Endothelial cell of umbilical vein (primary cell): ENCODE results near the gene CHMP3. TPM values are rescaled to one million over a fixed set of nuclear protein-coding genes. Genes with fewer than 3 reads are reported as not detected.

Experiments
- BruUV-seq: library from RNA; stranded (reverse); fragments of 400-500 nt; replicated peaks from 2 replicates; lab custom pipeline; 2021; lab: Mats Ljungman, UMichigan
- CTCF ChIA-PET: fragments of 300-600, 350-600 bp; sonication (Branson Sonifier 250); formaldehyde crosslinking; loops from one replicate; lab custom pipeline; 2021; ENCODE audit warnings: antibody characterized with exemption, inconsistent platforms; lab: Charles Lee
- POLR2A ChIA-PET: fragments of 300-600, 350-600 bp; sonication (Branson Sonifier 250); formaldehyde crosslinking; loops from one replicate; lab custom pipeline; 2021; ENCODE audit warnings: antibody characterized with exemption, inconsistent platforms; lab: Charles Lee
- DNase-seq: peaks from one replicate; pipeline ENCODE4 v3.0.0-alpha.2; 2011; ENCODE audit warnings: low read depth, low spot score
- FAIRE-seq: peaks from 2 replicates; lab custom pipeline; 2011; peaks lifted over from hg19 to GRCh38; lab: Jason Lieb, UNC
- H2AFZ ChIP-seq: 2 replicates; pipeline ENCODE4 v1.6.0; 2012; ENCODE audit warnings: low read depth, low read length, control low read depth, inconsistent platforms
- H3K27ac ChIP-seq: 2 replicates; pipeline ENCODE4 v1.5.1; 2011; ENCODE audit warnings: low read depth, mild to moderate bottlenecking, control low read depth, low read length, moderate library complexity; ENCODE audit not compliant: insufficient read depth
- H3K27me3 ChIP-seq, 2 experiments: 2 replicates each; pipeline versions ENCODE4 v1.6.0 to v1.6.1; 2011; ENCODE audit warnings: low read length in 2 of 2, mixed read lengths in 1 of 2; ENCODE audit not compliant: control insufficient read depth in 2 of 2, insufficient read depth in 2 of 2
- H3K36me3 ChIP-seq, 2 experiments: 2 replicates in 1 of 2; 3 replicates in 1 of 2; pipeline ENCODE4 v1.5.1; 2011; ENCODE audit warnings: low read length in 2 of 2, mild to moderate bottlenecking in 1 of 2, moderate library complexity in 1 of 2; ENCODE audit not compliant: control insufficient read depth in 2 of 2, insufficient read depth in 2 of 2; ENCODE audit errors: extremely low read depth in 1 of 2
- H3K4me1 ChIP-seq: 3 replicates; pipeline ENCODE4 v1.5.1; 2011; ENCODE audit warnings: mild to moderate bottlenecking, low read length; ENCODE audit not compliant: control insufficient read depth, insufficient read depth; ENCODE audit errors: extremely low read depth
- H3K4me2 ChIP-seq: 2 replicates; pipeline ENCODE4 v1.6.1; 2011; ENCODE audit warnings: low read length, control low read depth, mixed read lengths; ENCODE audit not compliant: insufficient read depth
- H3K4me3 ChIP-seq, 3 experiments: fragments of 200-600 bp in 1 of 3; sonication (generic), shearing (Covaris generic) in 1 of 3; replicated peaks in 1 of 3; 2 replicates each; pipeline ENCODE4 v1.5.1; 2011 to 2016; ENCODE audit warnings: control low read depth in 3 of 3, low read length in 3 of 3, mild to moderate bottlenecking in 2 of 3, inconsistent platforms in 1 of 3, low read depth in 1 of 3, moderate library complexity in 1 of 3; ENCODE audit not compliant: insufficient read depth in 1 of 3
- H3K79me2 ChIP-seq: 2 replicates; pipeline ENCODE4 v1.6.0; 2012; ENCODE audit warnings: low read length, inconsistent platforms; ENCODE audit not compliant: control insufficient read depth, insufficient read depth
- H3K9ac ChIP-seq: replicated peaks from 2 replicates; pipeline ENCODE3; 2011; ENCODE audit warnings: low read length, control low read depth; ENCODE audit not compliant: insufficient read depth; ENCODE audit errors: extremely low read depth
- H3K9me1 ChIP-seq: replicated peaks from 3 replicates; pipeline ENCODE4 v1.6.0; 2011; ENCODE audit warnings: mild to moderate bottlenecking, low read length; ENCODE audit not compliant: control insufficient read depth, insufficient read depth; ENCODE audit errors: extremely low read depth
- H3K9me3 ChIP-seq: replicated peaks from 2 replicates; pipeline ENCODE4 v1.5.1; 2012; ENCODE audit warnings: low read length, inconsistent platforms; ENCODE audit not compliant: control insufficient read depth, insufficient read depth
- H4K20me1 ChIP-seq: replicated peaks from 2 replicates; pipeline ENCODE3; 2011; ENCODE audit warnings: mild to moderate bottlenecking, low read length; ENCODE audit not compliant: control insufficient read depth, insufficient read depth; ENCODE audit errors: extremely low read depth
- EZH2 ChIP-seq: IDR thresholded peaks from 2 replicates; pipeline ENCODE4 v1.6.1; 2012; ENCODE audit warnings: borderline replicate concordance, low read depth, mild to moderate bottlenecking, moderate library complexity, low read length, inconsistent platforms; ENCODE audit not compliant: severe bottlenecking
- FOS ChIP-seq: IDR thresholded peaks from 2 replicates; pipeline ENCODE4 v1.6.1; 2011; ENCODE audit warnings: mild to moderate bottlenecking, low read length, moderate library complexity, borderline replicate concordance; ENCODE audit not compliant: insufficient read depth
- GATA2 ChIP-seq: IDR thresholded peaks from 2 replicates; pipeline ENCODE4 v1.7.0; 2011; ENCODE audit warnings: low read depth, mild to moderate bottlenecking, moderate library complexity, mixed read lengths, low read length; ENCODE audit not compliant: insufficient read length, insufficient read depth
- JUN ChIP-seq: IDR thresholded peaks from 2 replicates; pipeline ENCODE4 v1.6.1; 2011; ENCODE audit warnings: borderline replicate concordance, low read depth; ENCODE audit not compliant: insufficient read length, insufficient read depth
- MAX ChIP-seq: IDR thresholded peaks from 2 replicates; pipeline ENCODE4 v1.6.1; 2011; ENCODE audit not compliant: insufficient read depth, insufficient read length
- MYC ChIP-seq: IDR thresholded peaks from one replicate; pipeline ENCODE4 v1.6.1; 2011; ENCODE audit warnings: mild to moderate bottlenecking, low read depth, low read length
- POLR2A ChIP-seq: IDR thresholded peaks from 2 replicates; pipeline ENCODE4 v1.6.1; 2012; ENCODE audit warnings: low read depth, mild to moderate bottlenecking, control low read depth, low read length
- POLR2AphosphoS5 ChIP-seq: IDR thresholded peaks from 2 replicates; pipeline ENCODE4 v1.6.1; 2012; ENCODE audit warnings: low read depth, mild to moderate bottlenecking, control low read depth, low read length, moderate library complexity; ENCODE audit not compliant: insufficient read depth
- dilution Hi-C: fragments of 300-500 bp; cut with MboI; formaldehyde crosslinking; loops from one replicate; pipeline ENCODE4 v1.15.0; 2019; ENCODE audit warnings: low sequenced_read_pairs; ENCODE audit not compliant: extremely low pct_ligation_motif_present
- intact Hi-C: fragments of 100-400 bp; cut with micrococcal nuclease; formaldehyde crosslinking; loops from one replicate; pipeline ENCODE4 v1.10.0; 2022
- polyA plus RNA-seq, 4 experiments: library from polyadenylated mRNA; depleted of rRNA in 3 of 4; stranded (reverse) in 3 of 4; unstranded in 1 of 4; fragments of >200 nt; gene quantifications; 2 replicates each; pipeline versions ENCODE4 v1.2.1 to v1.2.3, GENCODE V29; 2011 to 2012; ENCODE audit warnings: missing spikeins in 1 of 4
- total RNA-seq: library from RNA; stranded (reverse); gene quantifications from 2 replicates; pipeline ENCODE4 v1.2.3, GENCODE V29; 2021
- TF ChIP-seq, protein P1 (sequence below), 2 donors: IDR thresholded peaks; 1 replicate in 1 of 2; 2 replicates in 1 of 2; pipeline ENCODE4 v1.5.1; 2011; ENCODE audit warnings: low read length in 2 of 2, mild to moderate bottlenecking in 2 of 2, moderate library complexity in 2 of 2, control low read depth in 1 of 2, inconsistent platforms in 1 of 2, low read depth in 1 of 2; ENCODE audit not compliant: insufficient read depth in 1 of 2; ENCODE audit errors: extremely low read depth in 1 of 2

Gene CHMP3
- total and polyA plus RNA-seq, 2 donors (not counting 3 experiments of a cell fraction or from before 2014, with no cell fraction given), result 48.1 to 92.2 TPM

DNA sequence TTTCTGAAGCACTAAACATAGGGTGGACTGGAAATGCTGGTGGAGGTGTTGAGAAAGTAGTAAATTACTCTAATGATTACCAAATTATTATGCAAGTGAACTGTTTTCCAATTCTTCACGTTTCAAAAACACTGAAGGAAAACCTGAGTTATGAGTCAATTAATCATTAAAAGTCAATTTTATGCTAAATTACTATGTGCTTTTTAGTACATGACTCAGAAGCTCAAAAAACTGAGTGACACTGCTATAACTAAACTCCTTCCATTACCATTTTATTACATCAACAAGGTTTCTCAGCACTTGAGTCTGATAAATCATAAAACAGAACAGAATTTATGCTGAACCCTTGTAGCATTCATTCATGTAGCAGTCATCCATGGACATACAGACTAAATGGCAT, 20.4 kb downstream of the CHMP3 start:
- FAIRE-seq (no peak), DNase-seq (no peak)
- Histone ChIP-seq H3K27me3 (no peaks in the 10 kb centered on the region), H3K36me3 (no peaks in the 10 kb centered on the region), H3K79me2 (no peaks in the 10 kb centered on the region), H3K4me1 (no peaks in the 10 kb centered on the region), H4K20me1 (no peaks in the 10 kb centered on the region), H3K9me1 (no peaks in the 10 kb centered on the region), H2AFZ (no peak overlapping the region), H3K9me3 (no peaks in the 10 kb centered on the region), H3K4me3 (no peak overlapping the region), H3K4me2 (no peak overlapping the region), H3K27ac (no peak overlapping the region), H3K9ac (no peak overlapping the region)
- CTCF ChIA-PET, result no interaction called here
- POLR2A ChIA-PET, result no interaction called here
- no TSS peak for BruUV-seq
- TF ChIP-seq POLR2A (no peak), MYC (no peak), FOS (no peak), GATA2 (no peak), JUN (no peak), POLR2AphosphoS5 (no peak), EZH2 (no peak), MAX (no peak)
- TF ChIP-seq, protein P1, sequence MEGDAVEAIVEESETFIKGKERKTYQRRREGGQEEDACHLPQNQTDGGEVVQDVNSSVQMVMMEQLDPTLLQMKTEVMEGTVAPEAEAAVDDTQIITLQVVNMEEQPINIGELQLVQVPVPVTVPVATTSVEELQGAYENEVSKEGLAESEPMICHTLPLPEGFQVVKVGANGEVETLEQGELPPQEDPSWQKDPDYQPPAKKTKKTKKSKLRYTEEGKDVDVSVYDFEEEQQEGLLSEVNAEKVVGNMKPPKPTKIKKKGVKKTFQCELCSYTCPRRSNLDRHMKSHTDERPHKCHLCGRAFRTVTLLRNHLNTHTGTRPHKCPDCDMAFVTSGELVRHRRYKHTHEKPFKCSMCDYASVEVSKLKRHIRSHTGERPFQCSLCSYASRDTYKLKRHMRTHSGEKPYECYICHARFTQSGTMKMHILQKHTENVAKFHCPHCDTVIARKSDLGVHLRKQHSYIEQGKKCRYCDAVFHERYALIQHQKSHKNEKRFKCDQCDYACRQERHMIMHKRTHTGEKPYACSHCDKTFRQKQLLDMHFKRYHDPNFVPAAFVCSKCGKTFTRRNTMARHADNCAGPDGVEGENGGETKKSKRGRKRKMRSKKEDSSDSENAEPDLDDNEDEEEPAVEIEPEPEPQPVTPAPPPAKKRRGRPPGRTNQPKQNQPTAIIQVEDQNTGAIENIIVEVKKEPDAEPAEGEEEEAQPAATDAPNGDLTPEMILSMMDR (IDR thresholded peaks at IDR 0.05; ENCODE audit: extremely low read depth in 1 of 2, insufficient read depth in 1 of 2, low read depth in 1 of 2, low read length in 2 of 2), result no peak
- intact Hi-C loops (no loop called here), dilution Hi-C loops (no loop called here)
